ENCODE measurements around the gene CAMTA1.

CAMTA1 gene

DNA sequence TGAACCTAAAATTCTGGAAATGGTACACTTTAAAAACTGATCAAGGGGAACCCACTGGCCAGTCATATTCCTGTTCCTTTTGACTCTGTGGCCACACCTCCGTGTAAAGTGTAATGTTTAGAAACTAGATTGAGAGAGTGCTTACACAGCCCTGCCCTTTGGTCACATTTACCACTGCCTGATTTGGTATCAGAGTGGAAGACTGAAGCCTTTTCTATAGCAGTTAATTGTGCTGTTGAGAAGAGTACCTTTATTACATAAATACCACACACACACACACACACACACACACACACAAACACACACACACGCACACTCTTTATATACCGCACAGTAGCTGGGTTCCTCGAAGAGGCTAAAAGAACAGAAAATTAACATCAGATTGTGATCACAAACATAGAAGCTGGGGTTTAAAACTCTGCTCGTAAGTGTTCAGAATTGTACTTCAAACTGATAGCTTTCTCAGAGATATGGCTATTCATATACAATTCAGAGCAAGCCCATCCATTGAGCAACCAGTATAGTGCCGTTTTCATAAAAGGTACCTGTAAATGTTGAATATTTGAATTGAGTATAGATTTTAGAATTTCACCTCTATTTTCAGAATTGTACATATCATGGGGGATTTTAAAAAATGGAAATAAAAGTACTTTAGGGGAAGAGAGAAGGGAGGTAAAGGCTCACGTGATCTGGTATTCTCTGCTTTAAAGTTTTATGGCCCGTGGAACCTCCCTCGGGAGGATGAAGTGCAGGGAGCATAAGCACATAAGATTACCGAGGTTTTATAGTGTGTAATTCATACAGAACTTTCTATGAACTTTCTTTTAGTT, 37.5 kb downstream of the CAMTA1 start:
- Histone ChIP-seq H3K4me1 (ENCODE audit: control insufficient read depth, insufficient read depth, low read length) (peaks cover 13% of the 10 kb centered on the region), H3K36me3 (ENCODE audit: control insufficient read depth in 2 of 2, insufficient read depth in 1 of 2, low read length in 2 of 2) (peaks cover 0 to 11% of the 10 kb centered on the region in 2 experiments; a peak in 2 of 3 replicates), H3K9me3 (ENCODE audit: control insufficient read depth, insufficient read depth, low read depth, low read length) (no peaks in the 10 kb centered on the region), H3K4me3 (ENCODE audit: low read depth, low read length) (no peak overlapping the region), H3K27ac (ENCODE audit: extremely low read depth, low read depth, low read length) (peak overlapping the region; percentile 44)
- ChIA-PET POLR2A (no interaction called here), CTCF (no interaction called here)
- peak; percentile 64 for TF ChIP-seq OSR2 (tag by site-specific recombination; IDR thresholded peaks at IDR 0.05)
- 0 out of 2 replicates have a peak, but pooled peaks have one; percentile 11 for TF ChIP-seq ZNF843 (tag by site-specific recombination; IDR thresholded peaks at IDR 0.05)
- TF ChIP-seq ZBTB44 (tag by site-specific recombination; IDR thresholded peaks at IDR 0.05): no peak
- TF ChIP-seq ZNF837 (tag by site-specific recombination; IDR thresholded peaks at IDR 0.05): no peak
- TF ChIP-seq ZNF391 (tag by site-specific recombination; IDR thresholded peaks at IDR 0.05; ENCODE audit: borderline replicate concordance, low read depth): no peak
- TF ChIP-seq, protein P1, sequence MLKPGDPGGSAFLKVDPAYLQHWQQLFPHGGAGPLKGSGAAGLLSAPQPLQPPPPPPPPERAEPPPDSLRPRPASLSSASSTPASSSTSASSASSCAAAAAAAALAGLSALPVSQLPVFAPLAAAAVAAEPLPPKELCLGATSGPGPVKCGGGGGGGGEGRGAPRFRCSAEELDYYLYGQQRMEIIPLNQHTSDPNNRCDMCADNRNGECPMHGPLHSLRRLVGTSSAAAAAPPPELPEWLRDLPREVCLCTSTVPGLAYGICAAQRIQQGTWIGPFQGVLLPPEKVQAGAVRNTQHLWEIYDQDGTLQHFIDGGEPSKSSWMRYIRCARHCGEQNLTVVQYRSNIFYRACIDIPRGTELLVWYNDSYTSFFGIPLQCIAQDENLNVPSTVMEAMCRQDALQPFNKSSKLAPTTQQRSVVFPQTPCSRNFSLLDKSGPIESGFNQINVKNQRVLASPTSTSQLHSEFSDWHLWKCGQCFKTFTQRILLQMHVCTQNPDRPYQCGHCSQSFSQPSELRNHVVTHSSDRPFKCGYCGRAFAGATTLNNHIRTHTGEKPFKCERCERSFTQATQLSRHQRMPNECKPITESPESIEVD (tag by site-specific recombination; IDR thresholded peaks at IDR 0.05): peak; percentile 81
- TF ChIP-seq KLF10 (tag by site-specific recombination; IDR thresholded peaks at IDR 0.05): peak; percentile 55; the same call in 1 of the 2 replicates
- TF ChIP-seq ZEB2 (tag by site-specific recombination; IDR thresholded peaks at IDR 0.05): 0 out of 2 replicates have a peak, but pooled peaks have one; percentile 30
- peak; percentile 36; the same call in 1 of the 2 replicates for TF ChIP-seq ZNF580 (tag by site-specific recombination; IDR thresholded peaks at IDR 0.05)
- peak; percentile 13; the same call in 1 of the 2 replicates for TF ChIP-seq ZNF76 (tag by site-specific recombination; IDR thresholded peaks at IDR 0.05; ENCODE audit: borderline replicate concordance, low read depth)
- TF ChIP-seq FEZF1 (tag by site-specific recombination; IDR thresholded peaks at IDR 0.05): peak; percentile 62
- TF ChIP-seq ZNF341 (tag by site-specific recombination; IDR thresholded peaks at IDR 0.05; ENCODE audit: low read depth): peak; percentile 55
- TF ChIP-seq ZXDB (tag by site-specific recombination; IDR thresholded peaks at IDR 0.05): peak; percentile 62; the same call in 1 of the 2 replicates
- no peak for TF ChIP-seq RBAK (tag by site-specific recombination; IDR thresholded peaks at IDR 0.05)
- no peak for TF ChIP-seq ELK4 (IDR thresholded peaks at IDR 0.05; ENCODE audit: borderline replicate concordance, low read depth, low read length)
- peak; percentile 75 for TF ChIP-seq PRDM1 (tag by site-specific recombination; IDR thresholded peaks at IDR 0.05)
- TF ChIP-seq IKZF3 (tag by site-specific recombination; IDR thresholded peaks at IDR 0.05): peak; percentile 87
- 0 out of 2 replicates have a peak, but pooled peaks have one; percentile 8 for TF ChIP-seq SP7 (tag by site-specific recombination; IDR thresholded peaks at IDR 0.05)
- TF ChIP-seq ZNF248 (tag by site-specific recombination; IDR thresholded peaks at IDR 0.05): no peak
- TF ChIP-seq KLF1 (tag by site-specific recombination; IDR thresholded peaks at IDR 0.05): no peak
- TF ChIP-seq, protein P2, sequence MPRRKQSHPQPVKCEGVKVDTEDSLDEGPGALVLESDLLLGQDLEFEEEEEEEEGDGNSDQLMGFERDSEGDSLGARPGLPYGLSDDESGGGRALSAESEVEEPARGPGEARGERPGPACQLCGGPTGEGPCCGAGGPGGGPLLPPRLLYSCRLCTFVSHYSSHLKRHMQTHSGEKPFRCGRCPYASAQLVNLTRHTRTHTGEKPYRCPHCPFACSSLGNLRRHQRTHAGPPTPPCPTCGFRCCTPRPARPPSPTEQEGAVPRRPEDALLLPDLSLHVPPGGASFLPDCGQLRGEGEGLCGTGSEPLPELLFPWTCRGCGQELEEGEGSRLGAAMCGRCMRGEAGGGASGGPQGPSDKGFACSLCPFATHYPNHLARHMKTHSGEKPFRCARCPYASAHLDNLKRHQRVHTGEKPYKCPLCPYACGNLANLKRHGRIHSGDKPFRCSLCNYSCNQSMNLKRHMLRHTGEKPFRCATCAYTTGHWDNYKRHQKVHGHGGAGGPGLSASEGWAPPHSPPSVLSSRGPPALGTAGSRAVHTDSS (tag by site-specific recombination; IDR thresholded peaks at IDR 0.05): peak; percentile 62
- TF ChIP-seq ZNF561 (tag by site-specific recombination; IDR thresholded peaks at IDR 0.05; ENCODE audit: borderline replicate concordance): peak; percentile 70; the same call in 1 of the 2 replicates
- peak; percentile 48; the same call in 1 of the 2 replicates for TF ChIP-seq ZBTB17 (tag by site-specific recombination; IDR thresholded peaks at IDR 0.05)
- TF ChIP-seq ZSCAN4 (tag by site-specific recombination; IDR thresholded peaks at IDR 0.05): peak; percentile 94
- TF ChIP-seq ZNF335 (tag by site-specific recombination; conservative IDR thresholded peaks at IDR 0.05): peak; percentile 78
- TF ChIP-seq MYNN (tag by site-specific recombination; IDR thresholded peaks at IDR 0.05; ENCODE audit: borderline replicate concordance): peak; percentile 49; the same call in 1 of the 2 replicates
- TF ChIP-seq TRIM28 (IDR thresholded peaks at IDR 0.05; ENCODE audit: borderline replicate concordance, low read length): peak; percentile 75; the same call in 1 of the 2 replicates
- TF ChIP-seq ZFP69B (tag by site-specific recombination; IDR thresholded peaks at IDR 0.05): 0 out of 2 replicates have a peak, but pooled peaks have one; percentile 39
- 0 out of 2 replicates have a peak, but pooled peaks have one; percentile 32 for TF ChIP-seq ZNF366 (tag by site-specific recombination; conservative IDR thresholded peaks at IDR 0.05)
- peak; percentile 92 for TF ChIP-seq MZF1 (tag by site-specific recombination; IDR thresholded peaks at IDR 0.05; ENCODE audit: borderline replicate concordance)
- TF ChIP-seq ZNF600 (tag by site-specific recombination; IDR thresholded peaks at IDR 0.05): peak; percentile 76

All from HEK293 (cell line).